Calu3 (cell line): ENCODE measurements around the gene CHST15. TPM values are rescaled to one million over a fixed set of nuclear protein-coding genes. Genes with fewer than 3 reads are reported as not detected.
"Not testable (repeated sequence)": the region's sequence is repeated elsewhere in the genome, so short reads cannot be mapped to it uniquely, and the experiment has no call there.

Experiments
- BruUV-seq: library from RNA; stranded (reverse); fragments of 400-500 nt; replicated peaks from 2 replicates; lab custom pipeline; 2021; lab: Mats Ljungman, UMichigan
- CTCF ChIA-PET: fragments of 300-600 bp; sonication (Branson Sonifier 250); formaldehyde crosslinking; loops from one replicate; lab custom pipeline; 2022; ENCODE audit warnings: antibody characterized with exemption; lab: Charles Lee
- DNase-seq: peaks from one replicate; pipeline ENCODE4 v3.0.0; 2022
- H3K27ac Mint-ChIP-seq: one replicate; pipeline ENCODE4 v1.8.0; 2022; ENCODE audit warnings: mixed read lengths; ENCODE audit not compliant: unreplicated experiment
- H3K27me3 Mint-ChIP-seq: one replicate; pipeline ENCODE4 v1.8.0; 2022; ENCODE audit warnings: mixed read lengths; ENCODE audit not compliant: unreplicated experiment
- H3K36me3 Mint-ChIP-seq: one replicate; pipeline ENCODE4 v1.8.0; 2022; ENCODE audit warnings: mild to moderate bottlenecking, moderate library complexity, mixed read lengths; ENCODE audit not compliant: insufficient read depth, unreplicated experiment
- H3K4me1 Mint-ChIP-seq: one replicate; pipeline ENCODE4 v1.8.0; 2022; ENCODE audit warnings: mild to moderate bottlenecking, low read depth, mixed read lengths; ENCODE audit not compliant: unreplicated experiment
- H3K4me3 Mint-ChIP-seq: one replicate; pipeline ENCODE4 v1.8.0; 2022; ENCODE audit warnings: mild to moderate bottlenecking, low read depth, moderate library complexity, mixed read lengths; ENCODE audit not compliant: unreplicated experiment
- H3K9me3 Mint-ChIP-seq: one replicate; pipeline ENCODE4 v1.8.0; 2022; ENCODE audit warnings: low read depth, mixed read lengths; ENCODE audit not compliant: unreplicated experiment
- CTCF ChIP-seq: fragments of 200-600 bp; IDR thresholded peaks from one replicate; pipeline ENCODE4 v1.8.0; 2022; ENCODE audit warnings: antibody characterized with exemption; ENCODE audit not compliant: unreplicated experiment
- intact Hi-C: fragments of 100-400 bp; cut with micrococcal nuclease; formaldehyde crosslinking; loops from one replicate; pipeline ENCODE4 v1.10.0; 2022; ENCODE audit not compliant: unreplicated experiment
- total RNA-seq: library from RNA; stranded (reverse); gene quantifications from 2 replicates; pipeline ENCODE4 v1.2.3, GENCODE V29; 2022

Gene CHST15
- total RNA-seq, 1 experiment from 2014 or later, result 19.3 TPM

- H3K36me3 Mint-ChIP-seq, result no peaks in the 10 kb centered on the region
- no peak for DNase-seq
- no TSS peak for BruUV-seq
- no peak overlapping the region for H3K27ac Mint-ChIP-seq
- CTCF ChIA-PET, result no interaction called here
- intact Hi-C loops, result no loop called here
- no peak for TF ChIP-seq CTCF
- H3K27me3 Mint-ChIP-seq, result no peaks in the 10 kb centered on the region
- peaks cover 14% of the 10 kb centered on the region for H3K4me1 Mint-ChIP-seq
- H3K9me3 Mint-ChIP-seq, result no peaks in the 10 kb centered on the region
- no peak overlapping the region for H3K4me3 Mint-ChIP-seq
Observed at GRCh38 chr10:124104011-124104627, 10.7 kb upstream of the CHST15 start.

GRCh38 chr10:124101351-124101750 lies 8.0 kb upstream of the CHST15 start:
- no peaks in the 10 kb centered on the region for H3K36me3 Mint-ChIP-seq
- no peak overlapping the region for H3K27ac Mint-ChIP-seq
- no peaks in the 10 kb centered on the region for H3K27me3 Mint-ChIP-seq
- TF ChIP-seq CTCF, result no peak
- CTCF ChIA-PET, result no interaction called here
- peaks cover 7% of the 10 kb centered on the region for H3K4me1 Mint-ChIP-seq
- DNase-seq, result no peak
- intact Hi-C loops, result no loop called here
- no TSS peak for BruUV-seq
- no peak overlapping the region for H3K4me3 Mint-ChIP-seq
- H3K9me3 Mint-ChIP-seq, result no peaks in the 10 kb centered on the region

- H3K9me3 Mint-ChIP-seq, H3K27ac Mint-ChIP-seq: not testable (repeated sequence)
Observed at GRCh38 chr10:124100651-124101050, 7.3 kb upstream of the CHST15 start.

GRCh38 chr10:124100124-124100523 lies 6.7 kb upstream of the CHST15 start:
- no peaks in the 10 kb centered on the region for H3K27me3 Mint-ChIP-seq
- H3K4me1 Mint-ChIP-seq, result no peaks in the 10 kb centered on the region
- H3K4me3 Mint-ChIP-seq, result no peak overlapping the region
- no peaks in the 10 kb centered on the region for H3K36me3 Mint-ChIP-seq
- CTCF ChIA-PET, result no interaction called here
- intact Hi-C loops, result no loop called here
- no TSS peak for BruUV-seq
- DNase-seq, result no peak
- H3K9me3 Mint-ChIP-seq, result no peaks in the 10 kb centered on the region
- no peak for TF ChIP-seq CTCF
- no peak overlapping the region for H3K27ac Mint-ChIP-seq

More at GRCh38 chr10:124100651-124101050, 7.3 kb upstream of the CHST15 start:
- H3K4me1 Mint-ChIP-seq, DNase-seq, H3K4me3 Mint-ChIP-seq, H3K27me3 Mint-ChIP-seq, BruUV-seq, H3K36me3 Mint-ChIP-seq, intact Hi-C loops, CTCF ChIA-PET: not testable (repeated sequence)

- Mint-ChIP-seq H3K36me3 (no peaks in the 10 kb centered on the region), H3K4me1 (no peaks in the 10 kb centered on the region), H3K4me3 (no peak overlapping the region), H3K27ac (no peak overlapping the region), H3K27me3 (no peaks in the 10 kb centered on the region), H3K9me3 (no peaks in the 10 kb centered on the region)
- CTCF ChIA-PET, result no interaction called here
- no peak for DNase-seq
- no TSS peak for BruUV-seq
- TF ChIP-seq CTCF, result no peak
- intact Hi-C loops, result loop anchor here (10.0 kb wide), 2 partner anchors 155 to 285 kb away; no protein-coding TSS in a partner anchor
Observed at GRCh38 chr10:124099604-124100003, 6.2 kb upstream of the CHST15 start.
